Inflammatory macrophage treated with lipopolysaccharide for 4 hours (primary cell): ENCODE results near the gene UBE2R2.
A peak's percentile ranks its signal among the peaks of the same experiment; 100 is the strongest.
"Not testable (repeated sequence)": the region's sequence is repeated elsewhere in the genome, so short reads cannot be mapped to it uniquely, and the experiment has no call there.

ENCODE experiments used
- DNase-seq: peaks from one replicate; pipeline ENCODE4 v3.0.0-alpha.2; 2020

UBE2R2 gene

DNA sequence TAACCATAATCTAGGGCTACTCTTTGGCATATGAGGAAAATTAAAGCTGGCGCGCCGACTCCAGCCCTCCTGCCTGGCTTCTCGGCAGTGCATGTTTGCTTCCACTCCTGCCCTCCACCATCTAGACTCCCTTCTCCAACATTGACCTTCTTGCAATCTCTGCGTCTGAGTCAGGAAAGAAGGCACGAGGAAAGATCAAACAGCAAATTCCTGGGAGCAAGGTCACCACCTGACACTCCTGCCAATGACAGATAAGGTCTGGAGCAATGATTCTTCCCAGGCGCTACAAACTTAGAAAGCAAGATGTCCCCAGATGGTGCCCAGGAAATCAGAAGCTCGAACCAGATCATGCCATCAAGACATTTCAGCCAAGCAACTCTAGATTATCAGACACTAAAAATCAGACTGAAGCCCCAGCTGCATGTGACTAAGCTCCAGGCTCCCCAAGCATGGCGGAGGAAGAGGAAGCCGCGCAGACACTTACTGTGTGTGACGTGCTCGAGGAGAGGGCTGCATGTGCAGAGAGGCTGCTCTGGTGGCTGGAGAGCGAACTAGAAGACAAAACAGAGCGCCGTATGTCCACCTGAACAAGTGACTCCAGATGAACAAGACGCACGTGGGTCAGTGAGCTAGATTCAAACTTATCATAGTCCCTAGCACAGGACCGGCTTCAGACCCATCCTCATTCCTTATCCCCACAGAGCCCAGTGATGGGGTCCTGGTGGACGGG is 115.3 kb downstream of the UBE2R2 start:
- DNase-seq = no peak

DNA sequence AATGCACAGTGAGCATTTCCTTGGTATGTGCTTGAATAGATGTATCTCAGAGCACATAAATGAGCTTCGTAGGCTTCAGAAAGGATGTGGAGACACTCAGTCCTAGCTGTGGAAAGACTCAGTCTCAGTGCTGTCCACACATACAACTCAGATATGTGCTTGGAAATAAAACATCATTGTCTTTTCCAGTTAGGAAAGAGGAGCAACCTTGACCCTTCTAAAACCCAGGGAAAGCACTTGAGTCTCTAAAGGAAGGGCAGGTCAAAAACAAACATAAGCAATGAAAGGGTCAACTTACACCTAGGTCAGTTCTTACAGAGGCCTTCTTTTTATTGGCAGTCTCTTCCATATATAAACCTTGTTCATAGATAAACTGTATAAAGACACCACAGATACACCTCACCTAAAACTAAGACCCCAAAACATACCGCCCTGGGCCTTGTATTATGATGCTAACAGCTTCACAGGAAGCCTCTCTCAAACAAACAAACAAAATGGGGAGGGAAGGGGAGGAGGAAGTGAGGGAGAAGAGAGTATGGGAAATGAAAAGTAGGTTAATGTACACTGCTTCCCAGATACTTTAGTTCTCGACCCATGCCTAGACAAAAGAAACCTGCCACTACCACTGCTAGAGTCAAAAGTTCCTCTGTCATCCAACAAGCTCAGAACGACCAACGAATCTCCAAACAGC is 117.4 kb downstream of the UBE2R2 start:
- DNase-seq = no peak

DNA sequence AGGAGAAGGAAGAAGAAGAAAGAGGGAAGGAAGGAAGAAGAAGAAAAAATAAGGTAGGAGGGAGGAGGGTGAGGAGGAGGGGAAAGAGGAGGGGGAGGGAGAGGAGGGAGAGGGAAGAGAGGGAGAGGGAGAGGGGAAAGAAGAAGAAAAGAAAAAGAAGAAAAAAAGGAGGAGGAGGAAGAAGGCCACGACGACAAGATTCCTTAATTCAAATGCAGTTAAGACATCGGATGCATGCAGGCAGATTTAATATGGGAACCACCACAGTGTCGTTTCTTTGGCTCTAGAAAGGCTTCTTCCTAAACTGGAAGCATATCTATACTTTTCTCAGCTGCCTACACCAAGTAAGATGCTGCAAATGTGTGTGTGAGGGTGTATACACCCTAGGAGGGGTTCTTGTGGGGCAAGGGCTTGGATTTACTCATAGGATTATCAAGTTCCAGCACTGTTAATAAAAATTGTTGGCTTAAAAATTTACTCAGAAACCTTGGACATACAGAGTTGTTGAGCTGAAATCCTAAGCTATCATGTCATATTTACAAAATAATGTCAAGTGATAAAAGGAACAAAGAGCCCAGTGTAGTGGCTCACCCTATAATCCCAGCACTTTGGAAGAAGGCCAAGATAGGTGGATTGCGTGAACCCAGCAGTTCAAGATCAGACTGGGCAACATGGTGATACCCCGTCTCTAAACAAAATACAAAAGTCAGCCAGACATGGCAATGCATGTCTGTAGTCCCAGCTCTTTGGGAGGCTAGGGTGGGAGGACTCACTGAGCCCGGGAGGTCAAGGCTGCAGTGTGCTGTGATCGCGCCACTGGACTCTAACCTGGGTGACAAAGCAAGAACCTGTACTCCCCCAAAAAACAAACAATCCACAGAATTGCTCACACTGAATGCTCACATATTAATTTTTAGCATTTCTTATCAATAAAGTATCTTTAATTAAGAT is 123.2 kb downstream of the UBE2R2 start:
- no peak for DNase-seq

DNA sequence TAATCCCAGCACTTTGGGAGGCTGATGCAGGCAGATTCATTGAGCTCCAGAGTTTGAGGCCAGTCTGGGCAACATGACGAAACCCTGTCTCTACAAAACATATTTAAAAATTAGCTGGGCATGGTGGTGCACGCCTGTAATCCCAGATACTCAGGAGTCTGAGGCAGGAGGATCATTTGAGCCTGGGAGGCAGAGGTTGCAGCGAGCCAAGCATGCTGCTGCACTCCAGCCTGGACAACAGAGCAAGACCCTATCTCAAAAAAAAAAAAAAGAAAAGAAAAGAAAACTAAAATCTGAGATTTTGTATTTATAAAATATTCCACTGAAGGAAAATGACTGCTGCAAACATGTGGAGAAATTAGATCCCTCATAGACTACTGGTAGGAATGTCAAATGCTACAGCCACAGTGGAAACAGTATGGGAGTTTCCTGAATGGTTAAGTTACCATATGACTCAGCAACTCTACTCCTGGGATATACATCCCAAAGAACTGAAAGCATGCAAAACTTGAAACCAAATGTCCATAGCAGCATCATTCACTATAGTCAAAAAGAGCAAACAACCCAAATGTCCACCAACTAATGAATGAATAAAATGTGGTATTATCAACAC is 125.6 kb downstream of the UBE2R2 start:
- DNase-seq = no peak

DNA sequence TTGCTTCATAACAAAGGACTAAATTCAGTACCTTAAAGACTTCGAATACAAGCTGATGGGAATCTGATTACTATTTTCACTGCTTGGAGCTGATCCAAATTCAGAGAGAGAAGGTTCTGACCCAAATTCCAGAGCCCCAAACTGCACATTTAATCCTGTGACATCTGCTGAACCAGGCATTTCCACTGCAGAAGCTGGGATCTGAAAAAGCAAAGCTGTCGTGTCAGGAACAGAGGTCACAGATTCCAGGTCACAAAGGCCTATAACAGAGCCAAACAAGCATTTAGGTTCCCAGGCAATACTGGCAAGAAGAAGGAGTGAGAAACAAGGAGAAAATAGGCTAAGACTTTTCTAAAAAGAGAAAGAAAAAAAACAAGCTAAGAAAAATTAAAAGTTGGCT is 126.4 kb downstream of the UBE2R2 start:
- no peak for DNase-seq

DNA sequence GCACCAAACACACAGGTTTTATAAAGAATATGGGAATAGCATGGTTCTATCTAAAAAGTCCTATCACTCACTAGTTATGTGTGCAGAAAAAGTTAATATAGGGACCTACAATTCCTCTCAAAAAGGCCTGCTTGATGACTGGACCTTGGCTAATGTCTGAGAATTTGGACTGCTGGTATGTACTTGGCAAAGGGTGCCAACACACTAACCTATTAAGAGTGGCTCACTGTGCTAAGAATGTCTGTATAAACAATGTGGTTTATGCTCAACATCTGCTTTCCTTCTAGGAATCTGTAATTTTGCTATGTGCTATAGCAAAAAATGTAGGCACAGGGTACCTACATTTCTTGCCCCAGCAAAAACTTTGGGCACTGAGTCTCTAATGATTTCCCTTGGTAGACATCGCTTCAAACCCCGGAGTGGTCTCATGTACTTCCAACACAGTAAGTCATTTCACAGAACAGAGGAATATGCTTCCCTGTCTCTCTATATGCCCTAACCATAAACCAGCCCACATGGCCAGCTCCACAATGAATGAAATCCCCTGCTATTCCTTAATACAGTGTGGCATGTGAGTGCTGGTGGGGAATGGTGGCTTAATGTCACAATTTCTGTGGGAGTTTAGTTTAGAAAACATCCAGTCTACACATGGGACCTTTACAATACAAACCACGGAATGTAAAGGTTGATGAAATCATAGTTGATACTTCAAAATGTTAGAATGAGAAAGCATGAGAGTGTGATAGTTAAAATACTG is 130.0 kb downstream of the UBE2R2 start:
- DNase-seq = no peak

DNA sequence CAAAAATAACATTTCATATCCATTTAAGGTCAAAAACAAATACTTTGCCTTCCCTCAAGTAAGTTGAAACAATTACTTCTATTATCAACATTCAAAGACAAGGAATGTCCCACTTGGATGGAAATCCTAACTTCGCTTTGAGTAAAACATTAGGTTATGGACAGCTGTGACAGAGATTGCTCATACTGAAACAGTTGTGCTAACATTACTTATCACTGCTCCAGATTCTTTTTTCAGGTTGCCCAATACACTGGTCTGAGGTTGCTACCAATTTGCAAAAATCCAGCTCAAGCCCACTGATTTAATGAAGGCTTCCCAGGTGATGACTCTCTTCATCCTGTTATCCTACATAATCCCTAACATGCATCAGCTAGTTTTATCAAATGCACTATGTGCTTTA is 133.4 kb downstream of the UBE2R2 start:
- no peak for DNase-seq

DNA sequence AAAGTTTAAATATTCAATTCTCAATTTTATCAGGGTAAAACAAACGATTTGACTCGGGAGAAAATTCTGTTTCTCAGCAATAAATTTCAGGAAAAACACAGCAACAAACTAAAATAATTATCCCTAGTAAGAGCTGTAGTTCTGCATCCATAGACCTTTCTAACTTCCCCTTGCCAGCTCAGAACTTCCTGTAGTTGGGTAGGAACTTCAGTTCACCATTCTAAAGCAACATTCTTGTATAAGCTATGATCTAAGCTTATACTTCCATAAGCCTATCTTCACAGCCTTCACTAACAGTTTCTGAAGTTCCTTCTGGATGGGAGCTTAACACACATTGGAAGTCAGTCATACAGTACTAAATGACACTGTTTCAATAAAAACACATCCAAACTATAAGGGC is 135.1 kb downstream of the UBE2R2 start:
- DNase-seq = peak; percentile 48

DNA sequence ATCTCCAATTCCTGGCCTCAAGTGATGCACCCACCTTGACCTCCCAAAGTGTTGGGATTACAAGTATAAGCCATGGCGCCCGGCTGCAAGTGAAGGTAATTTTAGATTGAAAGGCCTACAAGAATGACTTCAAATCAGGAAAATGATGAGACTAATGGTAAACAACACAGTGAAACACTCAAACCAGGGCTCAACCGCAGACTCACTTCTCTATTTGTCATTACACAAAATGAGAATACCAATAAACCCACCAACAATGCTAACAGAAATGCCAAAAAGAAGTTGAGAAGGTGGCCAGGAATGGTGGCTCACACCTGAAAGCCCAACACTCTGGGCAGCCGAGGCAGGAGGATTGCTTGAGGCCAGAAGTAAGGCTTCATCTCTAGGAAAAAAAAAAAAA is 139.6 kb downstream of the UBE2R2 start:
- no peak for DNase-seq

DNA sequence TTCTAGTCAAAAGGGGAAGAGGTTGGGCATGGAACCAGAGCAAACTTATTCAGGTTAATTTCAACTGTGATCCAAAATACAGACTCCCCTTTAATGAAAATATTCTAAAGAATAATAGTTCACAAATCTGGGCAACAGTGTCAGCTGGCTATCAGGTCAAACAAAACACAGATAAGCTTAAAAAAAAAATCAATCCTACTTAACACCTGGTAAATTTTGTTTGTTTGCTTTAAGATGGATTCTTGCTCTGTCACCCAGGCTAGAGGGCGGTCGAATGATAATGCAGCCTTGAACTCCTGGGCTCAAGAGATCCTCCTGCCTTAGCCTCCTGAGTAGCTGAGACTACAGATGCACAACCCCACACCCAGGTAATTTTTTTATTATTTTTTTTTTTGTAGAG is 142.8 kb downstream of the UBE2R2 start:
- DNase-seq = no peak

DNA sequence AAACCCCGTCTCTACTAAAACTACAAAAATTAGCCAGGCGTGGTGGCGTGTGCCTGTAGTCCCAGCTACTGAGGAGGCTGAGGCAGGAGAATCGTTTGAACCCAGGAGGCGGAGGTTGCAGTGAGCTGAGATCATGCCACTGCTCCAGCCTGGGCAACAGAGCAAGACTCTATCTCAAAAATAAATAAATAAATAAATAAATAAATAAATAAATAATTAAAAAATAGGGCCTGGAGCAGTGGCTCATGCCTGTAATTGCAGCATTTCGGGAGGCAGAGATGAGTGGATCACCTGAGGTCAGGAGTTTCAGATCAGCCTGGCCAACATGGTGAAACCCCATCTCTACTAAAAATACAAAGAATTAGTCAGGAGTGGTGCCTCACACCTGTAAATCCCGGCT is 145.5 kb downstream of the UBE2R2 start:
- not testable (repeated sequence) for DNase-seq

DNA sequence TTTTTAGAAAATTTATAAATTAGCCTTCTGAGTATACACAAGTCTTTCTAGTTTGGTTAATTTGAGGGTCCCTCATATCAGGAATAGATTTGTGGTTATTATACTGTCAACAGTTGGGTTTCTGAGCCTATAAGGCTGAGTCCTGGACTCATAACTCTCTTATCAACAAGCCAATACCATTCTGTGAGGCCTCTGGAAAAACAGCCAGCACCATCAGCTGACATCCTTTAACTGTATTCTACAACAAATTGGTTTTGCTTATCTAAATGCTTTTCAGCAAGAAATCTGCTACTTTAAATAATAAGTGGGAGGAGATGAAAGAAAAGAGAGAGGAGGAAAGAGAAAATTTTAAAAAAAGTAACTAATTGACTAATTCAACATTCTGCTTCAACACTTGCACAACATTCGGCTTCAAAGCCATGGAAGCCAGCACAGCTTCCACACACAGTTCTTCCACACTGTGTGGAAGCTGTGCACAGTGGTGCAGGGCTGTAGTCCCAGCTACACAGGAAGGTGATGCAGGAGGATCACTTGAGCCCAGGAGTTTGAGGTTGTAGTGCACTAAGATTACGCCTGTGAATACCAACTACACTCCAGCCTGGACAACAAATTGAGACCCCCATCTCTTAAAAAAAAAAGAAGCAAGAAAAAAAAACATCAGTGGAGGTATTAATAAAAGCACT is 147.3 kb downstream of the UBE2R2 start:
- DNase-seq = no peak
